Measurements from ENCODE around the gene AVPR2. TPM values are rescaled to one million over a fixed set of nuclear protein-coding genes. Genes with fewer than 3 reads are reported as not detected.

Gene AVPR2
- total RNA-seq, 4 donors from 2014 or later, result 0.53 to 5.0 (median 1.1) TPM

DNA sequence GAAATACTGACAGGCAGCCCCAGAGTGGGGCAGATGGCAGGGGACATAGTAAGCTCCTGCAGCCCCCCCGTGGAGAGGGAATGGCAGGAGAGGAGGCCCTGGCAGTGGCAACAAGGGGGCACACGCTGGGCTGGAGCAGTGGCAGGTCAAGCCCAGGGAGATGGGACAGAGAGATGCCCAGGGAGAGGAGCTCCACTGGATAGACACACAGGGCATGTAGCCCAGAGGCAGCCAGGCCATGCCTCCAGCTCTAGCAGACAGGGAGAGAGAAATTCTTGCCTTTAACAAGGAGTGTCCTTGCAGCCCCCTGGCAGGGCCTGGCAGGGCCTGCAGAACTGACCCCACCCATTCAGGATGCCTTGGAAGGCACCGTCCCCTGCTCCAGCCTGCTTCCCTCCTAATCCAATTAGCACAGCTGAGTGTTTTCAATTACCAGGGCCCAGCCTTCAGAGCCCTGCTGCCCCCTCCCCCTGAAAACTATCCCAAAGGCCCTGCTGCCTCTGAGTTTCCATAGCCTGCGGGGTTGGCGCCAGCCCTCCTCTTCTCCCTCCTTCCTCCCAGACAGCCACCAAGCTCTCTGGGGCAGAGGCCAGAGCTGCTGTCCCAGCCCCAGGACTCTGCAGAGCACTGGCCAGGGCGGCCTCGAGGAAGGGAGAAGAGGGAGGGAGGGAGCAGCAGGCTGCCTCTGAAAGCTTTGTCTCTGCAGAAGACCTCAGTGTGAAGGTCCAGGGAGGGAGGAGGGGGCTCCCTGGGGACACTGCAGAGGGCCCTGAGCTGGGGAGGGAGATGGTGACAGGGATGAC is 31.0 kb upstream of the AVPR2 start:
- no peak for DNase-seq
- Histone ChIP-seq H3K4me1 (no peaks in the 10 kb centered on the region), H3K27me3 (no peaks in the 10 kb centered on the region), H3K4me3 (no peak overlapping the region), H3K27ac (no peak overlapping the region), H3K36me3 (no peaks in the 10 kb centered on the region), H3K9me3 (no peaks in the 10 kb centered on the region)
- no peak for TF ChIP-seq CTCF (IDR thresholded peaks at IDR 0.05)
- no peak for TF ChIP-seq POLR2A (IDR thresholded peaks at IDR 0.05)

DNA sequence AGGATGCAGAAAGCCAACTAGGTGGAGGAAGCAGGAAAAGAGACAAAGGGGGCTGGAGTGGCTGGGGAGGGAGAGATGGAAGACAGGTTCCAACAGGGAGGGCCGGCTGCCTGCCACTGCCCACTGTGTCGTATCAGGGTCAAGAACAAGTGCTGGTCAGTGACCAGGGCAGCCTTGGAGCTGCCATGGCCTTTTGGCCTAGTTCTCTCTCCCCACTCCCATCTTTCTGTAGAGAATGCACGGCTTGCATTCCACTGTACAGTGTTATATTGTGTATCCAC is 30.4 kb upstream of the AVPR2 start:
- Histone ChIP-seq H3K27ac (no peak overlapping the region), H3K4me3 (no peak overlapping the region), H3K9me3 (no peaks in the 10 kb centered on the region), H3K36me3 (no peaks in the 10 kb centered on the region), H3K4me1 (peaks cover 0 to under 1% (median 0%) of the 10 kb centered on the region in 4 donors), H3K27me3 (no peaks in the 10 kb centered on the region)
- TF ChIP-seq CTCF (IDR thresholded peaks at IDR 0.05), result no peak
- no peak for TF ChIP-seq POLR2A (IDR thresholded peaks at IDR 0.05)
- DNase-seq, result no peak

DNA sequence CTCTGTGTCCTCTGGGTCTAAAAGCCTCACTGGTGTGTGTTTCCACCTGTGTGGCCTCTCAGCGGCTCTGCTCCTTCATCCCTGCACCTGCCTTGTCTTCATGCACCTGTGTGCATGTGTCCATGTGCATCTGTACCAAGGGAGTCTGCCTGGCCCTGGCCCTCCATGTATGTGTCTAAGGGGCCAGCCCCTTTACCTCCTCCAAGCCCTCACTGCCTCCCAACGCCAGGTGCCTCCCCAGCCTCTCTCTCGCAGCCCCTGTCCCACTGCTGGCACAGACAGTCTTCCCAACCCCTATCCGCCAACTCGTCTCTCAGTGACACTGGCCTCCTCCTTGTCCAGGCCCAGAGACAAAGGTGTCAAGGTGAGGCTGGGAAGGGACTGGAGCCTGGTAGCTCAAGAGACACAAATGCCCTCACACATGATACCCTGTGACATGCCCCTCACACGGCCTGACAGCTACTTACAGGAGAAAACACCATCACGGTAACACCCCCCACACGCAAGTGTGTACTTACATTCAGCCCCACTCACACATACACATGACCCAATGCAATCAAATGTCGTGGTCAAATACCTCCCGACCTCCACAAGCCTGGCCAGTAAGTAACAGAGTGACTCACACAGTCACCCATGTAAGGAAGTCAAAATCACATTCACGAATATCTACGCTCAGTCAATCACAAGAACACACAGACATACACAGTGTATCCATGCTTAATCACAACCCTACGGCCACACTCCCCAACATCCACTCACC is 29.9 kb upstream of the AVPR2 start:
- H3K9me3 ChIP-seq, result no peaks in the 10 kb centered on the region
- H3K4me3 ChIP-seq, result no peak overlapping the region
- peaks cover 0 to 4% (median 0%) of the 10 kb centered on the region in 4 donors for H3K4me1 ChIP-seq
- no peak for DNase-seq
- no peaks in the 10 kb centered on the region for H3K27me3 ChIP-seq
- no peak for TF ChIP-seq CTCF (IDR thresholded peaks at IDR 0.05)
- TF ChIP-seq POLR2A (IDR thresholded peaks at IDR 0.05), result no peak
- no peak overlapping the region for H3K27ac ChIP-seq
- no peaks in the 10 kb centered on the region for H3K36me3 ChIP-seq

GRCh38 chrX:153875391-153876111 is 28.9 kb upstream of the AVPR2 start:
- peaks cover 0 to 4% (median 0%) of the 10 kb centered on the region in 4 donors for H3K4me1 ChIP-seq
- H3K36me3 ChIP-seq, result no peaks in the 10 kb centered on the region
- peak; percentile 24 to 68 (median 66) for DNase-seq
- no peaks in the 10 kb centered on the region for H3K27me3 ChIP-seq
- H3K4me3 ChIP-seq, result no peak overlapping the region
- no peak overlapping the region for H3K27ac ChIP-seq
- no peaks in the 10 kb centered on the region for H3K9me3 ChIP-seq
- TF ChIP-seq POLR2A (IDR thresholded peaks at IDR 0.05) (no peak), CTCF (IDR thresholded peaks at IDR 0.05) (no peak)

- no peak for DNase-seq
- H3K27ac ChIP-seq, result no peak overlapping the region
- H3K9me3 ChIP-seq, result no peaks in the 10 kb centered on the region
- H3K36me3 ChIP-seq, result no peaks in the 10 kb centered on the region
- no peaks in the 10 kb centered on the region for H3K27me3 ChIP-seq
- peaks cover 0 to 4% (median 0%) of the 10 kb centered on the region in 4 donors for H3K4me1 ChIP-seq
- H3K4me3 ChIP-seq, result no peak overlapping the region
- TF ChIP-seq POLR2A (IDR thresholded peaks at IDR 0.05) (no peak), CTCF (IDR thresholded peaks at IDR 0.05) (no peak)
Observed at GRCh38 chrX:153876112-153876491, 28.4 kb upstream of the AVPR2 start.

Measured in Peyer's patch (tissue), 4 donors.